ENCODE measurements around the gene SYT12.

The SYT12 gene

DNA sequence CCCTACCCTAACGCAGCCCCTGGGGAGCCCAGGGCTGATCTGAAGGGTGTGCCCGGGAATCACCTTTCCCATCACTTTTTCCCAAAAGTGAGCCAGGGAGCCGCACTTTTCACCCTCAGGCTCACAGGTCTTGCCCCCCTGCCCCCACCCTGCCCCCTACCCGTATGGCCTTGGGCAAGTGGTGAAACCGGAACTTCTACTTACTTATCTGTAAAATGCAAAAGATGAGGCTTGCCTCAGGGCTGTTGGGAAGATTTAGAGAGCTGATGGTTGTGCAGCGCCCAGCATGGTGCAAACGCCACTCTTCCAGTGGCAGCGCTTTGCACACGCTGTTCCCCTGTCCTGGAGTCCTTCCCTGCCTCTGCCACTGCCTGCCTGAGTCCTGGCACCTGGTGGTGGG is 8.0 kb downstream of the SYT12 start:
- TF ChIP-seq FOXP2 (optimal IDR thresholded peaks at IDR 0.05; ENCODE audit: borderline replicate concordance, extremely low read depth, extremely low read length, insufficient read depth) (no peak), REST (IDR thresholded peaks at IDR 0.05; ENCODE audit: insufficient read depth in 1 of 2, low read depth in 2 of 2, low read length in 2 of 2) (no peak), TAF1 (IDR thresholded peaks at IDR 0.05; ENCODE audit: borderline replicate concordance, insufficient read depth, low read length) (no peak), SIN3A (IDR thresholded peaks at IDR 0.05; ENCODE audit: borderline replicate concordance, insufficient read depth, low read length) (no peak), POLR2AphosphoS5 (IDR thresholded peaks at IDR 0.05; ENCODE audit: low read depth, low read length) (no peak)

GRCh38 chr11:67031791-67032561 is 9.0 kb downstream of the SYT12 start:
- TF ChIP-seq FOXP2 (optimal IDR thresholded peaks at IDR 0.05; ENCODE audit: borderline replicate concordance, extremely low read depth, extremely low read length, insufficient read depth), result no peak
- TF ChIP-seq SIN3A (IDR thresholded peaks at IDR 0.05; ENCODE audit: borderline replicate concordance, insufficient read depth, low read length), result no peak
- no peak for TF ChIP-seq TAF1 (IDR thresholded peaks at IDR 0.05; ENCODE audit: borderline replicate concordance, insufficient read depth, low read length)
- no peak for TF ChIP-seq POLR2AphosphoS5 (IDR thresholded peaks at IDR 0.05; ENCODE audit: low read depth, low read length)
- TF ChIP-seq REST (IDR thresholded peaks at IDR 0.05; ENCODE audit: insufficient read depth in 1 of 2, low read depth in 2 of 2, low read length in 2 of 2), result no peak

DNA sequence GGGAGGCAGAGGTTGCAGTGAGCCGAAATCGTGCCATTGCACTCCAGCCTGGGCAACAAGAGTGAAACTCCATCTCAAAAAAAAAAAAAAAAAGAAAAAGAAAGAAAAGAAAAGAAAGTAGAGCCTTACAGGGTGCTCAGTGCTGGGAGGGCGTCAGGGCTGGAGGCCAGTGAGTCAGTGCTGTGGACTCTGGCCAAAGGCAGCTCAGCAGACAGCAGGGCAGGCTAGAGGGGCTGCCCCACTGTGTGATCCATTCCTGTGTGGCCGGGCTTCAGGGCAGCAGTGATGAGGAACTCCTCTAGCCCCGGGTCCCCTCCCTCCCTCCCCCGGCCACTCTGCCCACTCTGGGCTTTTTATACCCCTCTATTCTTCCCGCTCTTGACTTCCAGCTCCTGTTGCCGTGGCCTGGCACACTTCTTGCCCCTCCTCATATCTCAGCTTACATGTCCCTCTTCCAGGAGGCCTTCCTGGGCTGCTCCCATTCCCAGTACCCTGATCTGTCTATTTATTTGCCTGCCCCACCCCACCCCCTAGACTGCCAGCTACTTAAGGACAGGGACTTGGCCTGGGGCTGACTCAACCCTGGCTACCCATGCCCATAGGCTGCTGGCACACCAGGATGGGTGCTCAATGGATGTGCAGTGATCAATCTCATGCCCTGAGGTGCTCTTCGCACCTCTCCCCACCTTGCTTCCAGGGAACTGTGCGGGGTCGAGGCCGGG is 10.1 kb downstream of the SYT12 start:
- TF ChIP-seq REST (IDR thresholded peaks at IDR 0.05; ENCODE audit: insufficient read depth in 1 of 2, low read depth in 2 of 2, low read length in 2 of 2) (no peak), FOXP2 (optimal IDR thresholded peaks at IDR 0.05; ENCODE audit: borderline replicate concordance, extremely low read depth, extremely low read length, insufficient read depth) (no peak), SIN3A (IDR thresholded peaks at IDR 0.05; ENCODE audit: borderline replicate concordance, insufficient read depth, low read length) (no peak), POLR2AphosphoS5 (IDR thresholded peaks at IDR 0.05; ENCODE audit: low read depth, low read length) (no peak), TAF1 (IDR thresholded peaks at IDR 0.05; ENCODE audit: borderline replicate concordance, insufficient read depth, low read length) (no peak)

DNA sequence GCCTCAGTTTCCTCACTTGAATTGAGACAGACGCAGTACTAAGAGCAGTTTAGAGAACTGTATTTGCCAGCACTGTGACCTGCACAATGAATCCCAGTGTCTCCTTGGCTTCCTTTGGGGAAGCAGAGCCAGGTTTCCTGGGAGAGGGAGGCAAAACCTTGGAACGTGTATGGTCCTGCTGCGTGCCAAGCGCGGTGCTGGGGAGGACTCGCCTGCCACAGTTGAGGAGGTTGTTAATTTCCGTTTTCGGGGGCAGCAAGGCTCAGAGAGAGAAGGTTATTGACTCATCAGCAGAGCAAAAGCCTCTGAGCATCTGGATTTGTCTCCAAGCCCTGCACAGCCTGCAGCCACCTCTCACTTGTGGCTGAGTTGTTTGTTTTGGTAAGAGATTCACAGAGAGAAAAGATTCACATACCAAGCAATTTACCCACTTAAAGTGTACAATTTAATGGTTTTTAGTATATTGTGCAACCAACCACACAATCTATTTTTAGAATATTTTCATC is 10.8 kb downstream of the SYT12 start:
- TF ChIP-seq POLR2AphosphoS5 (IDR thresholded peaks at IDR 0.05; ENCODE audit: low read depth, low read length), result no peak
- no peak for TF ChIP-seq REST (IDR thresholded peaks at IDR 0.05; ENCODE audit: insufficient read depth in 1 of 2, low read depth in 2 of 2, low read length in 2 of 2)
